ENCODE results near the gene BAD.

DNA sequence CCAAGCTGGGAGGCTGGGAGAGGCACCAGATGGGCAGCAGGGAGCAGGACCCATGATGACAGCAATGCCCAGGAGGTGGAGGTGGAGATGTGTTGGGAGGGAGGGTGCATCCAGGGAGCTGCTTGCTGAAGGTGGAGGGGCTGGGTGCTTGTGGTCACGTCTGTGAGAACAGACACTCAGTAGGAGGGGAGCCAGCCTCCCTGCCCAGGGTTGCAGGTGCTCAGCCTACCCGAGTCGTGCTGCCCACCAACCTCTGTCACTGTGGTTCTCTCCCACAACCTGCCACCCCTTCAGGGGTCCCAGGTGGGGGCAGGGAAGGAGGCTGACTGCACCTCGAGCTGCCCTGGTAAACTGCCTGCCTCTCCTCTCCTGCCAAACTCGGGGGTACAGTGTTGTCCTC lies 38.9 kb upstream of the BAD start:
- TF ChIP-seq CTCF (IDR thresholded peaks at IDR 0.05; ENCODE audit: low read length) (no peak), EZH2 (optimal IDR thresholded peaks at IDR 0.05; ENCODE audit: low read depth, low read length) (no peak)

Data from MM.1S (cell line).